EH (cell line): ENCODE measurements around the gene TNS1.
"Not testable (repeated sequence)": the region's sequence is repeated elsewhere in the genome, so short reads cannot be mapped to it uniquely, and the experiment has no call there.

Source experiments
- DNase-seq: peaks from one replicate; pipeline ENCODE4 v3.0.0-alpha.2; 2015; ENCODE audit warnings: low read depth

TNS1 gene

DNA sequence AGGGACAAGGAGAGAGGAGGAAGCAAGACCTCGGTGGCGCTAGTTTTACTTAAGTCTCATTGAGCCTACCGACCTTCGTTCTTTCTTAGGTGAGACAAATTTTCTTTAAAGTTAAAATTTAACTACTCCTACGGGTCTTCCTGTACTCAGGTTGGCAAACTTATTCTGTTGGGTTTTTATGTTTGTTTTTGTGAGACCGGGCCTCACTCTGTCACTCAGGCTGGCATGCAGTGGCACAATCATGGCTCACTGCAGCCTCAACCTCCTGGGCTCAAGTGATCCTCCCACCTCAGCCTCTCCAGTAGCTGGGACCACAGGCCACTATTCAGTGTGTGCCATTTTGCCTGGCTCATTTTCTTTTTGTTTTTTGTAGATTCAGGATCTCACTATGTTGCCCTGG, 189.0 kb downstream of the TNS1 start:
- DNase-seq, result no peak

DNA sequence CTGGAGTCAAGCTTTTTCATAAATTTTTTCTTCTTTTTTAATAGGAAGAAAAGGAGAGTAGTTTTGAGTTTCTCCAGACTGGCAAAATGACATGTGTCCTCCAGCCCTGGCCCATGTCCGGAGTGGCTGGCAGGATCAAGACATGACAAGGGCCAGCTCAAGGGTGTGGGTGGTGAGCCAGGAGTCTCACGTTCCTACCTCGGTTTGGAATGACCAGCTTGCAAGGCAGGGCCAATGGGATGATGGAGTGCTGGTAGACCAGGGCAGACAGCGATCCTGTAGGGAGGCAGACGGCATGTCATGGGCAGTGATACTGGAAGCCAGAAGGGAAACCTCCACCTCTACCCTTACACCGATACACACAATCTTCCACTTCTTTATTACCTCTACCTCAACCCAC, 190.6 kb downstream of the TNS1 start:
- DNase-seq, result no peak

DNA sequence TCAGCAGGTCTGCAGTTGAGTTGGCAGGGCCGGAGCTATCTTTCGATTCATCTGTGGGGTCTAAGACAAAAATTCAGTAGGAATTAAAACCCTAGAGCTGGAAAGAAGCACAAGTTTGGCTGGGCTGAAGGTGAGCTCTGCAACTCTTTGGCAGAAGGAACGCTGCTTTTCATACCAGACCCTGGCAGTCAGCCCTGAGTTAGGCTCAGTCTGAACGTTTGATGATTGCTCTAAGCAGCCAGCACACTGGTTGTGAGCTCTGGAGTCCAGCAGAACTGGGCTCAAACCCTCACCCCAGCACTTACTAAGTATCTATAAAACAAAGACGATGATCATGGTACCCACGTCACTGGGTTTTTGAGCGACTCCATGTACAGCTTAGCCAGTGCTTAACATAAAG, 192.5 kb downstream of the TNS1 start:
- DNase-seq, result no peak

DNA sequence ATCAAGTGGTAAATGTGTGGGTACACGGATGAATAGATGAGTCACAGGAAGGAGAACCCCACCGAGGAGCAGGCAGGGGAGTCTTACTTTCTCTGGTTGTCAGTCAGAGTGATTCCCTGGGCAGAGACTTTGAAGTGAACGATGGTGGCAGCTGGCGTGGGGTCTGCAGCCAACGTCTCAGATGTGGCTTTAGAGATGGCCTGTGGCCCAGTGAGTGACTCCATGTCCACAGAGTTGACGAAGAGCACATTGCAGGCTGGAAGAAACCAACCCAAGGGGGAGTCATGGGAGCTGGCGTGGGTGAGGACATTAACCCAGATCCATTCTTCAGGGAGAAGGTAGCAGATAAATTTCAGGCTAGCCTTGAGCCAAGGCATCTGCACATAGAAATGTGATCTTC, 193.1 kb downstream of the TNS1 start:
- no peak for DNase-seq

DNA sequence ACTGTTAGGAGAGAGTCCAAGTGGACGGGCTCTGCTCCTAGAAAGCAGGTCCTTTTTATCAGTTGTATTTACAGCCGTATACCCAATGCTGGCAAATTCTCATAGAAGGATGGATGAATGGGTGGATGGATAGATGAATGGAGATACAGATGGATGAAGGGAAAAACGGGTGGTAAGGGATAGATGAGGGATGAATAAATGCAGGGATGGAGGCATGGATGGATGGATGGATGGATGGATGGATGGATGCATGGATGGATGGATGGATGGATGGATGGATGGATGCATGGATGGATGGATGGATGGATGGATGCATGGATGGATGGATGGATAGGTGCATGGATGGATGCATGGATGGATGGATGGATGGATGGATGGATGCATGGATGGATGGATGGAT, 193.8 kb downstream of the TNS1 start:
- DNase-seq, result not testable (repeated sequence)

DNA sequence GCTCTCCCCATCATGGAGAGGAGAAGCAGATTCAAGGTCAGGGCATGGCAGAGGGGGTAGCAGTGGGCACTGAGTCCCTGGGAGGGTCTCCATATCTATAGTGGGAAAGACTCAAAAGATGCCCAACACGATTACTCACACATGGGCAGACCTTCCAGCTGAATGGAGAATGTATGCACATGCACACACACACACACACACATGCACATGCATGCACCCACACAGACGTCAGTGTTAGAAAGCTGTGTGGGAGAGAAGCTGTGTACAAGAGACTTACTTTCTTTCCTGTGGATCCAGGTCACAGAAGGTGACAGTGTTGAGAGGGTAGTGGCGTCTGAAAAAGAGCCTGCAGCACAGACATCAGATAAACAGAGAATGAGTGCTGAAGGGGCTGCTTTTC, 194.5 kb downstream of the TNS1 start:
- DNase-seq, result no peak

DNA sequence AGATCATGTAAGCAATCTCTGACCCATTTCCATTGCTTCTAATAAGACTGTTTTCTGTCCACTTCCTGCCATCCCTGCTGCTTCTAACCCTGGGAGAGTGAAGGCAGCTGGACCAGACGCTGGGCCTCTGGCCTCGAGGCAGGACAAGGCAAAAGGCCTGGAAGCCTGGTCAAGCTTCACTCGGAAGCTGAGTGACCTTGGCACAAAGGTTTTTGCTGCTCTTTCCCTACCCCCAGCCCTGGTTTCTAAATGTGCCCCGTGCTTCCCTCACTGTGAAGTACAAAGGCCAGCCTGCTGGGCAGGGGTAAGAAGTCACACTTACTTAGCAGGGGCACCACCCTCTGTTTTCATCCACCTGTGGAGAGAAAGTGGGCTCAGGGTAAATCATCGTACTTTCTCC, 195.0 kb downstream of the TNS1 start:
- no peak for DNase-seq

DNA sequence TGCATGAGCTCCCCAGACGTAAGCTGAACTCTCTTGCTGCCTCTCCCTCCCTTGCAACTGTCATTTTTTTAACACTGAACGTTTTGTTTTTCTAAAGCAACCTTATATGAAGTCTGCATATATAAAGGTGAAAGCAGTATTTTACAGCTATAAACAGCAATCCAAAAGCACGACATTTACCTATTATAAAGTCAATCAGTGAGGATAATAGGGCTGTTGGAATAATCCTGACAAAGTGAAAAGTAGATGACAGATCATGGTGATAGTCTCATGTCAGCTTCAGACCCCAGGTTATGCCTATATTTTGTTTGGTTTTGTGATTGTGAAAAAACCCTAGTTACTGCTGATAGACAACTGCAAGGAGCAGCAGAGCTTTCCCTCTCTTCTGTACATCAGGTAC, 195.8 kb downstream of the TNS1 start:
- no peak for DNase-seq

DNA sequence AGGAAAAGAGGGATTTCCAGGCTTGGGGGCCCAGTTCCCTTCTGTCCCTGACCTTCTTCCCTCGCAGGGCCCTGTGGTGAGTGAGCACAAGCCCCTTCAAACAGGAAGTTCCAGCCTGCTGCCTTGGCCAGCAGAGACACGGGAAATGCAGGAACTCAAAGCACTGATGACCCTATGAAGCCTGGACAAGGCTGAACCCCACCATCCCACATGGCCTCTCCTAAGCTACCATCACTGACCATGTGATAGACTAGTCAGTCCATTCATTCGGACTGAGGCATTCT, 196.4 kb downstream of the TNS1 start:
- DNase-seq, result no peak

DNA sequence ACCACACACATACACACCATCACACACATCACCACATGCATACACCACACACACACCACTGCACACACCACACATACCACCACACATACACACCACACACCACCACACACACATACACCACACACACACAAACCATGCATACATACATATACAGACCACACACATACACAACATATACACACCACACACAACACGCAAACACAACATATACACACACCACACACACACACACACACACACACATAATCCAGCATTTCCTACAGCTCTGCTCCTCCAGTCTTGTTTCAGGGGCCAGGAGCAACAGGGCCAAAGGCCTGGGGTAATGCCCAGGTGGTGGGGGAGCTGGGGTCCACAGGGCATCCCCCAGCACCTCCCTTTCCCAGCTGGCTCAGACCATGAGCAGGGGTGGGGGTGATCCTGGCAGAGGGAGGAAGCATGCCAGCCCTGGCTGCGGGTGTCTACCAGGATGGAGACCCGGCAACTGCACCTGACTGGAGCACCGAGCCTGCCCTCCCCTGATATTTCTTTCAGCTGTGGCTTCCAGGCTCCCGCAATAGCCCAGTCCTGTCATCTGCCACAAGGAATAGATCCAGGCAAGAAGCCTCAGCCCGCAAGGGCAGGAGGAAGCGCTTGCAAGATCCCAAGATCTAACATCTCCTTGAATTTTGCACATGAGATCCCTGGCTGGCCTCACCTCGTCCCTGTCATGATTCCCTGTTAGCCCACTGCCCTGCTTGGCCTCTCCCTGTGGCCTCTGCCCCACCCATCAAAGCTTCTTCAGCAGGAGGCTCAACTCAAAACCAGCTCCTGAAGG, 196.9 kb downstream of the TNS1 start:
- no peak for DNase-seq

DNA sequence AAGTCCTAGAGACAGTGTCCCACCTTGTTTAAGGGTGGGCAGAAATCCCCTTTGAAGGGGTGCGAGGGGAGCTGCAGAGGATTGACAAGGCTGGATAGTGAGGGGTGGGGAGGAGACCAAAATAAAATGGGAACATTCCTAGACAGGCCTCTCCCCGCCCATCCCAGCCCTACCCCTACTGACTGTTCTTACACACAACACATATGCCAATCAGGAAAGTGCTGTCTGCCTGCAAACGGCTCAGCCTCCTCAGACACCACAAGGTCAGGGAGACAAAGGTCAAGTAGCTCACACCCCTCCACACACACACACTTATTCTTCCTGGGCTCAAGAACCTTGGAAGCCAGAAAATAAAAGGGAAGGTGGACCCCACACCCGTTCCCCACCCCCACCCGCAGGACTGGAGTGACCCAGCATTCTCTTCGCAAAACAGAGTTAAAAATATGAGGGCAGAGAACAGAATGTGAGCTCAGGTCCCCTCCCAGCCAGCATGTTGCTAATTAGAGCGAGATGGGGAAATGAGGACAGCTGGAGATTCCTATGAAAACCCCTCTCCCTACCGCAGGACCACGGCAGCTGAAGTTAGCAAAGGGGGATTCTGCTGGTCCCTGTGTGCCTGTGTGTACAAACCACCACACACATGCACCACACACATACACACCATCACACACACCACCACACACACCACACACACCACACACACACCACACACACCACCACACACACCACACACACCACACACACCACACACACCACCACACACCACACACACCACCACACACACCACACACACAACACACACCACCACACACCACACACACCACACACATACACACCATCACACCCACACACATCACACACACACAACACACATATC, 197.8 kb downstream of the TNS1 start:
- no peak for DNase-seq

DNA sequence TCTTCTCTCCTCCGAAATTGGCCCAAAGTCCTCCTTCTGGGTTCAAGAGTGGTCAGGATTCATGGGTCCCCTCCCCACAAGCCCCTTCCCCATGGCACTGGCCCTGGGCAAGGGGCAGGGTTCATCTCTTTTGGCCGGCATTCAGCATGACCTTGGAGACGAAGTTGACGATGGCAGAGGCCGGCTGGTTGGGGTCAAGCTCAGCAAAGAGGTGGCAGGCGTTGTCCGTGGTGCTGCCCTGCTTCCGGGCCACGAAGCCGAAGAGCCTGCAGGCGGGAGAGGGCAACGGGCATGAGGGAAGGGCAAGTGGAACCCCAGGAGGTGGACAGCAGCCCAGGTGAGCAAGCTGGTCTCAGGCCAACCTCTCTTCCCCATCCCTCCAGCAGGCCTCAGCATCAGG, 198.5 kb downstream of the TNS1 start:
- DNase-seq, result no peak

DNA sequence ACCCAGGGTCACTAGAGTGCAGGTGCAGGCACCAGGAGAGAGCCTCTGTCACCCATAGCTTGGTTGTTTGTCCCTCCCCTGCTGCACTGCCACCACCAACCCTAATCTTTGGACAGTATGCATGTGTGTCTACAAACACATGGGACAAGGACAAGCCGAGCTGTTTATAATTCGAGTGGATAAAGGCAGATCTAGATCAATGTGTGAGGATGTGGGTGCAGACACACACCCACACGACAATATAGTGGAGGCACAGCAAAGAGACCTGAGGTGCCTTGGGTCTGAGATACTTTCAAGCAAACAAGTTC, 199.2 kb downstream of the TNS1 start:
- no peak for DNase-seq

DNA sequence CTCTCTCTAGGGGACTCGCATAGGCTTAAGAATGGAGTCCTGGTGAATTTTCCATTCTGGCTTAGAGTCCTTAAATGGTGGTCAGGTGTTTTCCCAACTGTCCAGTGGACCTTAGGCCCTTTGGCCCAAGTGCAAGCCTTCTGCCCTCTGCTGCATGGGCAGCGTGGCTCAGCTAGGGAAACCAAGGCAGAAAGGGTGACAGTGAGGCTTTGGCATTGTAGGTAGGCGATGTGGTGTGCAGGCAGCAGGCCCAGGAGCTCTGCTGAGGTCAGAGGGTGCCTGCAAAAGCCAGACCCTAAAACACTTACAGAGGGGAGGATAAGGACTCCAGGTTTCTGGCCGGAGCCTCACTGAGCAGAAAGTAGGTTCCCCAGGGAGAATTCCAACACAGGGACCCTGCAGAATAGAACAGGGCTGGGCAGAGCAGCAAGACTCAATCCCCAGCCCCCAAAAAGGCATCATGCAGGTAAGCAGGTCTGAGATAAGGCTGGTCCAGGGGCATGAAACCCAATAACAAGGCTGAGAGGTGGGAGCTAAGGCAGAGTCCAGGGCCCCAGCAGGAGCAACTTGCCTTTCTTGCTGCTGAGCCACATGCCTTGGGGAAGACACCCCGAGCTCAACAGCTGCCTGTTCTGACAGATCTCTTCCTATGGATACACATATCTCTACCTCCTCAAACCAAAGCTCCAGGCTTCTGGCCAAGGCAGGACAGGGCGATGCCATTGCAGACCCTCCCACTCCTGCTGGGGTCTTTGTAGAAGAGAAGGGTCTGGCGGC, 199.7 kb downstream of the TNS1 start:
- DNase-seq, result no peak

DNA sequence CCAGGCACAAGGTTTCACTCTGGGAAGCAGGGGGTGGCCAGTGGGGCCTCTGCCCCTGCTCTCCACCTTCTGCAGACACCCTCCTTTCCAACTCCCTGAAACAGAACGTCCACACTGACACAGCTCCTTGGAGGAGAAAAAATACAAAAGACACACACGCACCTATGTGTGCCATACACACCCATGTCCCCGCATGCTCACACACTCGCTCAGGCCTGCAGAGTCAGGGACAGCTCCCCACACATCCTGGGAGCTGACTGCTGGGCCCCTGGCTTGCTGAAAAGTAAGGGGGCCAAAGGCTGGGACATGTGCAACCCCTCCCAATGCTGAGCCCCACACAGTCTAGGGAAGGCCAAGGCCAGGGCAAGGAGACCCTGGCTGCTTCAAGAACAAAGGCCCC, 200.5 kb downstream of the TNS1 start:
- no peak for DNase-seq

DNA sequence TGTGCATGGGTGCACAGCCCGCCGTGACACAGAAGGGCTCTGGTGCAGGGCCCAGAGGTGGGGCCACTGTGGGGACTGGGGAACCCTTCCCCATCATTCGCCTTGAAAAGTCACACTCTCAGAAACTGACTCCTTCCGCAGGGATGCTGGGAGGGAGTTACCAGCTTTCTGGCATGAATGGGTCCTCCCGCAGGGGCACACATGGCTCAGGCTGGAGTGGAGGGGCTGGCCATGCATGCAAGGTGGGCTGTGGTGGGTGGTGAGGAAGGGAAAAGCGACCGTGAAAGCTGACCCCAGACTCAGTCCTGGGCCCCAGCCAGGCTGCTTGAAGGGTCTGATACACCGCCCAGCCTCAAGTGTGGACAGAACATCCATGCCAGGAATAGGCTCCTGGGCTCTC, 201.1 kb downstream of the TNS1 start:
- DNase-seq, result no peak

DNA sequence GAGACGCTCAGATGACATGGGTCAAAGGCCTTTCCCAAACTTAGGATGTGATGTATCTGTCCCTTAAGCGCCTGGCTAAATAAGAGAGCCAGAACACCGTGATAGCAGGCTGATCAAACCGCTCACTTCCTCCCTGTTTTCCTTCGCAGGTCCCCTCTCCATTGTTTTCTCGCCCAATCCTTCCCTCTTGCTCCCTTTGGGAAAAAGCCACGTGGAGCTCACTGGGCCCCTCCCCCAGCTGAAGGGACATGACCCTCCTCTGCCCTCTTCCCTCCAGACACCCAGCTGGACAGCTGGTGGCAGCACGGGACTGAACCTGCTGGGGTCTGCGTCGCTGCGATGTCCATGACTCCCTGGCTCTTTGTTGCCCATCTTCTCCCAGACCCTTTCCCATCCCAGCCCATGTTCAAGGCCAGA, 201.7 kb downstream of the TNS1 start:
- DNase-seq, result no peak

DNA sequence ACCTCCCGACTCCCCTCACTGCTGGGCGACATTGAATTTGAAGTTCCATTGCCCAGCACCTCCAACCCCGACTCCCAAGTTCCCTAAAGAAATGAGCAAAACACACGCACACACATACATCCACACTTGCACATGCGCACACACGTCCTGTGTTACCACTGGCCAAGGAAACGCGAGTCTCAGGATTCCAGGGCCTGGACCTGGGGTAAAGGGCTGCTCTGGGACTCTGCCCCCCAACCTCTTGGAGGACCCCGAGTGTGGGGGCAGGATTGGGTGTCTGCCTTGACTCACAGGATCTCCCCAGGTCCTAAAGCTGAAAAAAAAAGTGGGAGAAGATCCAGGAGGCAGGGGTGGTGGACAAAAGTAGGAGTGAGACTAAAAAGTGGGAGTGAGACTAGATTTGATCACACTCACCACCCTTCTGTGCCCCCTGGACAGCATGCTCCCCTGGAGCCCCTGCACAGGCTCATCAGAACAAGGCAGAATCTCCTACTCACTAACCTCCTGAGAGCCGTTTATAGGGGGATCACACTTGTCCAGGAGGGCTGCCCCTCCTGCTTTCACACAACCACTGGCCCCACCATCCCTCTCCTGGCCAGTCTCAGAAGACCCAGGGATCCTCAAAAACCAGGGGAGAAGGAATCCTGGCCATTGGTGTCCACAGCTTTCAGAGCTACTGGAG, 202.2 kb downstream of the TNS1 start:
- DNase-seq, result no peak

DNA sequence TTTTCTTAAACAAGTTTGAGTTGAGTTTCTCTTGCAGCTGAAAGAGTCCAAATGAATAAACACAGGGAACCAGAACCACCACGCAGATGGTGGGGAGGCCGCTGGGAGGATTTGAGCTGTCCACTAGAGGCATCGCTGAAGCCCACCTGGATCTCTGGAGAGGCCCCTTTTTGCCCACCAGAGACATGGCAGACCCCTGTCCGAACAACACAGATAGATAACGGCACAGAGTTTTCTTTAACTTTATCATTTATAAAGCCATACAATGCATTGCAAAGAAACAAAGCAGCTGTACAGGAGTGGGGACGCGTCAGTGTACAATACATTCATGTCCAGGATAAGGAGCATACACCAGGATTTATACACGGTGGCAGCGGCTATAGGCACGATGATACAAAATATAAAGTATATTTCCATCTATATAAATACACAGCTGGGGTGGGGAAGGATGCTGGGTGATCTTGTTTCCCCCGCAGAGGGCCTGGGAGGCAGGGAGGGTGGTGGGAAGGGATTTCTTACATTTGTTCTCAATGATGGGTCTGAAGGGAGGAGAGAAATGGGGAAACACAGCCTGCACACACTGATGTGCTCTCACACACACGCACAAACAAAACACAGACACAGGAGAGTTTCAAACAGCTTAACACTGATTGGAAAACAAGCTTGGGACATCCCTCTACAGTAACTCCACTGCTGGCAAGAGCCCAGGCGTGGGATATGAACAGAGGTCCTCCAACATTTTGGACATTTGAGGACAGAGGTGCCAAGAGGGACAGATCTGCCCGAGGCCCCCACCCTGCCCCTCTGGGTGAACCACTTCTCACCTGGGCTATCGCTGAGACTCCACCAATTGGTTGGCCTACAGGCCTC, 203.0 kb downstream of the TNS1 start:
- DNase-seq, result no peak

DNA sequence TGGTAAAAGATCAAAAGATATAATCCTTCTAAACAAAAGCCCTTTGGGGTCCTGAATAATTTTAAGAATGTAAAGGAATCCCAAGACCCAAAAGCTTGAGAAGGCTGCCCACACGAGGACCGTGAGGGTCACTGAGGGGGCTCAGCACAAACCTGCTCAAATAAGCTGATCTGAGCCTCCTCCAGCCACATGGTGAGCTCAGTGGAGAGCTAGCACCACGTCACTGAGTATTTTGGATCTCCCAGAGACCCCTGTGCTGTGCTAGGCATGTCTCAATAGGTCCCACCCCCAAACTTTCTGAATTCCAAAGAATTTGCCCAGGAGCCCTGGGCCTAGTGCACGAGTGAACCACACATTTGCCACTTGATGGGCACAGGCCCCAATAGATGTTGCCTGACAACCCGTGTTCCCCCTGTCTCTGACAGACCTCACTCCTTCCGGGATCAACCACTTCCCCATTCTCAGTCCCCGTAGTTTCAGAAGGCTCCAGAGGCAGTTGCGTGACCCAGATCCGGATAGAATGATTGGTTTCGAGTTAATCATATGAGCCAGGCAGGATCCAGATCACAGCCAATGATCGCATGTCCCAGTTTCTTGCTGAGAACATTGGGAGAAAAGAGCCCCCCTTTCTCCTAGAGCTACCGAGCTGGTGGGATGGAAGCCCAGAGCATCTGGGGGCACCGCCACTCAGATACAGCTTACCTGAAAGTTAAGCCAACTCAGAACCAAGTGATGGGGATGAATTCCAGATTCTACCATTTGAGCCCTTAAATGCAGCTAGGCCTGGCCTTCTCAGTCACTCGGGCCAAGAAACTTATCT, 203.8 kb downstream of the TNS1 start:
- DNase-seq, result no peak

DNA sequence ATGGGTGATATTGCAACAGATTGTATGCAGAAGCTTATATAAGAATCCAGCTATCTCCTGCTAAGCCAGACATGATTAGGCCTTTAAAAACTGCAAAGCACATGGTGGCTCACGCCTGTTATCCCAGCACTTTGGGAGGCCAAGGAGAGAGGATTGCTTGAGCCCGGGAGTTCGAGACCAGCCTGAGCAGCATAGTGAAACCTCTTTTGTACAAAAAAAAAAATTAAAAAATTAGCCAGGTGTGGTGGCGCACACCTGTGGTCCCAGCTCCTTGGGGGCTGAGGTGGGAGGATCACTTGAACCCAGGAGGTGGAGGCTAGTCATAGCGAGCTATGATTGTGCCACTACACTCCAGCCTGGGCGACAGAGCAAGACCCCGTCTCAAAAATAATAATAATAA, 204.6 kb downstream of the TNS1 start:
- DNase-seq, result no peak
